ENCODE measurements around the gene MPC1. TPM values are rescaled to one million over a fixed set of nuclear protein-coding genes. Genes with fewer than 3 reads are reported as not detected.

Gene MPC1
- 17.9 and 29.5 TPM in 2 replicates for total RNA-seq

GRCh38 chr6:166382933-166383801 lies at the start of gene MPC1:
MPC1 (minus strand) TSS chr6:166382940; CDS start chr6:166382876, 64 bp downstream.

GRCh38 chr6:166342349-166343149 lies 40.2 kb downstream of the MPC1 start, which contains the start of gene SFT2D1:
SFT2D1 (minus strand) TSS chr6:166342545; CDS start chr6:166342481, 64 bp downstream.

Other genes with a start within 250 kb of the MPC1 start
- not detected in 2 replicates for gene TBXT, start 215.1 kb downstream of the MPC1 start, total RNA-seq
- gene PRR18, start 74.5 kb downstream of the MPC1 start, total RNA-seq = 0.13 TPM in 1 of 2 replicates, not detected in the other
- gene SFT2D1, start 40.4 kb downstream of the MPC1 start, total RNA-seq = 45.7 and 49.5 TPM in 2 replicates
- 0.26 and 0.96 TPM in 2 replicates for gene RAMACL, start 203.7 kb upstream of the MPC1 start, total RNA-seq
- gene RPS6KA2, start 244.3 kb upstream of the MPC1 start, total RNA-seq = 49.8 and 68.3 TPM in 2 replicates

All from epithelial cell of alveolus of lung (primary cell).